GM21526 (cell line): ENCODE results near the gene BOC.

ENCODE experiments used
- ATAC-seq: cut with Tn5 transposase; IDR thresholded peaks from one replicate; pipeline ENCODE4 v1.9.1; 2021; ENCODE audit warnings: moderate library complexity; ENCODE audit not compliant: unreplicated experiment, low FRiP score

Gene BOC

DNA sequence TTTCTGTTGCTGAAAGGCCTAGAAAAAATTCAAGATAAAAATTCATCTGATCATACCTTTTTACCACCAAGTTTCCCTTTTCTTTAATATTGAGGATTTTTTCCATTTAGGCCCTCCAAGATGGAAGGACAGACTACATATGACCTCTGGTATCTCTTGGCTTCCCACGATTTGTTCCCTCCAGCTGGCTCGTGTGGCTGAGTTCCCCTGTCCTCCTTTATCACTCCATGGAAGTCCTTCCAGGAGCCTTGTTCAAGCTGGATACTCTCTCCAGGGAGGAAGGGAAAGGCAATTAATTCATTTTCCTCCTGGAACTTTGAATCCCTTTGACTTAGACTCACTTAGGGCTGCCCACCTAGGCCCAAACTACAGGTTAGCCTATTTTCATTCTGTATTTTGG, 119.4 kb downstream of the BOC start:
- ATAC-seq: no peak

DNA sequence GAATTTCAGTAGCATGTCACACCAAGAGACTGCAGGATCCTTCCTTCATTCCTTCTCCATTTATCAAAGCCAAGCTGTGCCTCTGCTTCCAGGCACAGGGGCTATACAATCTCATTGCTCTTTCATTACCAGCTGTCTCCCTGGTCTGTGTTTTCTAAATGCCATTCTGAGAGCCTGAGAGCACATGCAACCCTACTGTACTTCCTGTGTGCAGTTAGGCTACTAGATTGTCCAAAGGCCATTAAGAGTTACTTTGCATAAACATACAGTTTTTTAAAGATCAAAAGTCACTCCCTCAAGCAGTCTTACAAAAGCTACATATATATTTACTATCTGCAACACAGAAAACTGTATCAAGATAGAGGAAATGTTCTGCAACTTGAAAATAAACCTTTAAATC, 119.8 kb downstream of the BOC start:
- ATAC-seq: no peak
